Sigmoid colon (tissue), 4 donors: ENCODE data around the gene ARID5B.
A peak's percentile ranks its signal among the peaks of the same experiment; 100 is the strongest.

Experiments
- EP300 ChIP-seq, 4 donors: sonication (generic); formaldehyde crosslinking; IDR thresholded peaks; one replicate each; pipeline ENCODE4 v1.6.1; 2017; ENCODE audit warnings: antibody characterized with exemption in 4 of 4
- POLR2AphosphoS5 ChIP-seq, 4 donors: sonication (generic); formaldehyde crosslinking; IDR thresholded peaks; one replicate each; pipeline ENCODE4 v1.6.1; 2017; ENCODE audit warnings: antibody characterized with exemption in 4 of 4
- TF ChIP-seq, protein P1 (sequence below), 4 experiments: fragments of 450-650 bp in 3 of 4; fragments of 200-600 bp in 1 of 4; IDR thresholded peaks; one replicate each; pipeline ENCODE4 v1.5.1; 2016 to 2019; ENCODE audit warnings: antibody characterized with exemption in 4 of 4, mild to moderate bottlenecking in 3 of 4, moderate library complexity in 2 of 4

- TF ChIP-seq, protein P1, sequence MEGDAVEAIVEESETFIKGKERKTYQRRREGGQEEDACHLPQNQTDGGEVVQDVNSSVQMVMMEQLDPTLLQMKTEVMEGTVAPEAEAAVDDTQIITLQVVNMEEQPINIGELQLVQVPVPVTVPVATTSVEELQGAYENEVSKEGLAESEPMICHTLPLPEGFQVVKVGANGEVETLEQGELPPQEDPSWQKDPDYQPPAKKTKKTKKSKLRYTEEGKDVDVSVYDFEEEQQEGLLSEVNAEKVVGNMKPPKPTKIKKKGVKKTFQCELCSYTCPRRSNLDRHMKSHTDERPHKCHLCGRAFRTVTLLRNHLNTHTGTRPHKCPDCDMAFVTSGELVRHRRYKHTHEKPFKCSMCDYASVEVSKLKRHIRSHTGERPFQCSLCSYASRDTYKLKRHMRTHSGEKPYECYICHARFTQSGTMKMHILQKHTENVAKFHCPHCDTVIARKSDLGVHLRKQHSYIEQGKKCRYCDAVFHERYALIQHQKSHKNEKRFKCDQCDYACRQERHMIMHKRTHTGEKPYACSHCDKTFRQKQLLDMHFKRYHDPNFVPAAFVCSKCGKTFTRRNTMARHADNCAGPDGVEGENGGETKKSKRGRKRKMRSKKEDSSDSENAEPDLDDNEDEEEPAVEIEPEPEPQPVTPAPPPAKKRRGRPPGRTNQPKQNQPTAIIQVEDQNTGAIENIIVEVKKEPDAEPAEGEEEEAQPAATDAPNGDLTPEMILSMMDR (IDR thresholded peaks at IDR 0.05), result no peak
- TF ChIP-seq POLR2AphosphoS5 (IDR thresholded peaks at IDR 0.05) (peak in 2 of 4 donors; percentile 46 to 48), EP300 (IDR thresholded peaks at IDR 0.05) (no peak)
Measured at GRCh38 chr10:61899997-61900828, 1.3 kb upstream of the ARID5B start.
